Mononuclear cell (primary cell): ENCODE measurements around the gene BTBD9. TPM values are rescaled to one million over a fixed set of nuclear protein-coding genes. Genes with fewer than 3 reads are reported as not detected.

ENCODE experiments used
- H3K27me3 ChIP-seq: 2 replicates; pipeline ENCODE4 v1.6.0; 2011; ENCODE audit warnings: low read length, control low read depth; ENCODE audit not compliant: insufficient read depth
- H3K4me1 ChIP-seq: 2 replicates; pipeline ENCODE4 v1.5.1; 2011; ENCODE audit warnings: mild to moderate bottlenecking, low read length, control low read depth; ENCODE audit not compliant: insufficient read depth
- H3K4me3 ChIP-seq: 2 replicates; pipeline ENCODE4 v1.5.1; 2011; ENCODE audit warnings: mild to moderate bottlenecking, low read length, moderate library complexity
- H3K9me3 ChIP-seq: 2 replicates; pipeline ENCODE4 v1.5.1; 2011; ENCODE audit warnings: low read depth, mild to moderate bottlenecking, control low read depth, low read length
- total RNA-seq: library from RNA; depleted of rRNA; stranded (reverse); fragments of >200 nt; gene quantifications from one replicate; pipeline ENCODE4 v1.2.3, GENCODE V29; 2012

The BTBD9 gene
- total RNA-seq, 1 donor: 93.7 TPM

- Histone ChIP-seq H3K4me3 (no peak overlapping the region), H3K9me3 (no peaks in the 10 kb centered on the region), H3K27me3 (no peaks in the 10 kb centered on the region), H3K4me1 (peaks cover 45% of the 10 kb centered on the region)
These were observed 156.2 kb downstream of the BTBD9 start for GRCh38 chr6:38483526-38483925.

- Histone ChIP-seq H3K4me3 (no peak overlapping the region), H3K27me3 (no peaks in the 10 kb centered on the region), H3K9me3 (no peaks in the 10 kb centered on the region), H3K4me1 (peaks cover 51% of the 10 kb centered on the region)
These were observed 157.3 kb downstream of the BTBD9 start for GRCh38 chr6:38482466-38482865.

- H3K4me1 ChIP-seq: peaks cover 52% of the 10 kb centered on the region
- no peak overlapping the region for H3K4me3 ChIP-seq
- H3K9me3 ChIP-seq: no peaks in the 10 kb centered on the region
- no peaks in the 10 kb centered on the region for H3K27me3 ChIP-seq
These were observed 157.9 kb downstream of the BTBD9 start for GRCh38 chr6:38481851-38482250.

GRCh38 chr6:38481211-38481836, 158.4 kb downstream of the BTBD9 start:
- Histone ChIP-seq H3K4me1 (peaks cover 52% of the 10 kb centered on the region), H3K9me3 (no peaks in the 10 kb centered on the region), H3K27me3 (no peaks in the 10 kb centered on the region), H3K4me3 (no peak overlapping the region)

- Histone ChIP-seq H3K4me3 (no peak overlapping the region), H3K9me3 (no peaks in the 10 kb centered on the region), H3K4me1 (peaks cover 52% of the 10 kb centered on the region), H3K27me3 (no peaks in the 10 kb centered on the region)
These were observed 159.7 kb downstream of the BTBD9 start for GRCh38 chr6:38480036-38480435.

- Histone ChIP-seq H3K27me3 (no peaks in the 10 kb centered on the region), H3K4me3 (no peak overlapping the region), H3K4me1 (peaks cover 47% of the 10 kb centered on the region), H3K9me3 (no peaks in the 10 kb centered on the region)
These were observed 160.4 kb downstream of the BTBD9 start for GRCh38 chr6:38479331-38479730.

- H3K4me1 ChIP-seq: peaks cover 33% of the 10 kb centered on the region
- H3K27me3 ChIP-seq: no peaks in the 10 kb centered on the region
- no peaks in the 10 kb centered on the region for H3K9me3 ChIP-seq
- H3K4me3 ChIP-seq: no peak overlapping the region
These were observed 162.0 kb downstream of the BTBD9 start for GRCh38 chr6:38477680-38478260.

- no peaks in the 10 kb centered on the region for H3K9me3 ChIP-seq
- H3K27me3 ChIP-seq: no peaks in the 10 kb centered on the region
- no peak overlapping the region for H3K4me3 ChIP-seq
- peaks cover 26% of the 10 kb centered on the region for H3K4me1 ChIP-seq
These were observed 162.8 kb downstream of the BTBD9 start for GRCh38 chr6:38476888-38477287.

GRCh38 chr6:38476141-38476540, 163.6 kb downstream of the BTBD9 start:
- no peaks in the 10 kb centered on the region for H3K27me3 ChIP-seq
- no peak overlapping the region for H3K4me3 ChIP-seq
- H3K4me1 ChIP-seq: peaks cover 20% of the 10 kb centered on the region
- H3K9me3 ChIP-seq: no peaks in the 10 kb centered on the region

- H3K9me3 ChIP-seq: no peaks in the 10 kb centered on the region
- no peaks in the 10 kb centered on the region for H3K27me3 ChIP-seq
- no peak overlapping the region for H3K4me3 ChIP-seq
- H3K4me1 ChIP-seq: no peaks in the 10 kb centered on the region
These were observed 169.2 kb downstream of the BTBD9 start for GRCh38 chr6:38470548-38470947.

GRCh38 chr6:38467566-38467965, 172.2 kb downstream of the BTBD9 start:
- no peaks in the 10 kb centered on the region for H3K4me1 ChIP-seq
- no peaks in the 10 kb centered on the region for H3K27me3 ChIP-seq
- H3K4me3 ChIP-seq: no peak overlapping the region

GRCh38 chr6:38460186-38460585, 179.5 kb downstream of the BTBD9 start:
- Histone ChIP-seq H3K4me3 (no peak overlapping the region), H3K27me3 (no peaks in the 10 kb centered on the region), H3K9me3 (no peaks in the 10 kb centered on the region), H3K4me1 (no peaks in the 10 kb centered on the region)

More at GRCh38 chr6:38467566-38467965, 172.2 kb downstream of the BTBD9 start:
- H3K9me3 ChIP-seq: no peaks in the 10 kb centered on the region

GRCh38 chr6:38459291-38459690, 180.4 kb downstream of the BTBD9 start:
- Histone ChIP-seq H3K9me3 (no peaks in the 10 kb centered on the region), H3K27me3 (no peaks in the 10 kb centered on the region), H3K4me1 (no peaks in the 10 kb centered on the region), H3K4me3 (no peak overlapping the region)

- H3K4me1 ChIP-seq: no peaks in the 10 kb centered on the region
- no peaks in the 10 kb centered on the region for H3K27me3 ChIP-seq
- H3K4me3 ChIP-seq: no peak overlapping the region
- no peaks in the 10 kb centered on the region for H3K9me3 ChIP-seq
These were observed 185.9 kb downstream of the BTBD9 start for GRCh38 chr6:38453861-38454260.

GRCh38 chr6:38452816-38453660, 186.7 kb downstream of the BTBD9 start:
- Histone ChIP-seq H3K4me1 (no peaks in the 10 kb centered on the region), H3K27me3 (no peaks in the 10 kb centered on the region), H3K9me3 (no peaks in the 10 kb centered on the region), H3K4me3 (no peak overlapping the region)
